ENCODE measurements around the gene ENPP6.

- no peak for TF ChIP-seq CTCF (IDR thresholded peaks at IDR 0.05)
- TF ChIP-seq POLR2A (IDR thresholded peaks at IDR 0.05): no peak
Measured at GRCh38 chr4:184099000-184099399, 118.7 kb downstream of the ENPP6 start.
